Thymus (tissue), 11 donors: Measurements from ENCODE around the gene TFCP2. TPM values are rescaled to one million over a fixed set of nuclear protein-coding genes. Genes with fewer than 3 reads are reported as not detected.

Experiments used
- DNase-seq, 9 donors: peaks; one replicate each; pipeline ENCODE4 v3.0.0-alpha.2; 2013; ENCODE audit warnings: low spot score in 9 of 9, low read depth in 6 of 9, missing footprints in 1 of 9
- H3K27ac ChIP-seq, 2 donors: one replicate each; pipeline ENCODE4 v1.5.1; 2013; ENCODE audit warnings: control low read depth in 1 of 2, low read depth in 1 of 2, low read length in 1 of 2, mild to moderate bottlenecking in 1 of 2, moderate library complexity in 1 of 2
- H3K27me3 ChIP-seq, 2 donors: one replicate each; pipeline ENCODE4 v1.5.1; 2013; ENCODE audit warnings: low read length in 1 of 2; ENCODE audit not compliant: control insufficient read depth in 2 of 2, insufficient read depth in 1 of 2
- H3K36me3 ChIP-seq, 2 donors: one replicate each; pipeline ENCODE4 v1.5.1; 2013; ENCODE audit warnings: low read length in 1 of 2, mild to moderate bottlenecking in 1 of 2, moderate library complexity in 1 of 2; ENCODE audit not compliant: control insufficient read depth in 2 of 2, insufficient read depth in 2 of 2
- H3K4me1 ChIP-seq, 2 donors: one replicate each; pipeline ENCODE4 v1.5.1; 2013; ENCODE audit warnings: low read length in 2 of 2; ENCODE audit not compliant: control insufficient read depth in 2 of 2, insufficient read depth in 2 of 2
- H3K4me3 ChIP-seq, 2 donors: one replicate each; pipeline ENCODE4 v1.5.1; 2013; ENCODE audit warnings: low read length in 2 of 2, control low read depth in 1 of 2, mild to moderate bottlenecking in 1 of 2
- H3K9me3 ChIP-seq, 2 donors: one replicate each; pipeline ENCODE4 v1.5.1; 2013; ENCODE audit warnings: low read length in 1 of 2, mild to moderate bottlenecking in 1 of 2; ENCODE audit not compliant: control insufficient read depth in 2 of 2, insufficient read depth in 1 of 2
- WGBS: extraction: QIAGEN DNeasy Blood & Tissue Kit; methylation state at CpG from one replicate; pipeline ENCODE4 v1.1.7; 2013; 5-methylcytosine and 5-hydroxymethylcytosine counted together
- polyA plus RNA-seq: library from polyadenylated mRNA; stranded (reverse); fragments of 200-250 nt; gene quantifications from one replicate; pipeline ENCODE4 v1.2.3, GENCODE V29; 2013
- total RNA-seq: library from RNA; stranded (reverse); fragments of 120-200 nt; gene quantifications from one replicate; pipeline ENCODE4 v1.2.4, GENCODE V29; 2013
- donor health status: healthy.

Gene TFCP2
- total and polyA plus RNA-seq, 2 donors, result 11.7 to 25.3 TPM

GRCh38 chr12:51147309-51147708, 25.6 kb downstream of the TFCP2 start:
- no peaks in the 10 kb centered on the region for H3K27me3 ChIP-seq
- 97% methylated on average over 1 of the region's 1 CpG for WGBS

GRCh38 chr12:51139292-51139844, 33.6 kb downstream of the TFCP2 start:
- Histone ChIP-seq H3K27me3 (no peaks in the 10 kb centered on the region), H3K27ac (no peak overlapping the region), H3K36me3 (peaks cover 9 to 25% of the 10 kb centered on the region in 2 donors), H3K4me1 (no peaks in the 10 kb centered on the region), H3K9me3 (no peaks in the 10 kb centered on the region), H3K4me3 (no peak overlapping the region)
- DNase-seq, result no peak
- over 99% methylated on average over 3 of the region's 3 CpGs for WGBS

More at GRCh38 chr12:51147309-51147708, 25.6 kb downstream of the TFCP2 start:
- Histone ChIP-seq H3K36me3 (no peaks in the 10 kb centered on the region), H3K4me3 (no peak overlapping the region), H3K27ac (no peak overlapping the region), H3K9me3 (no peaks in the 10 kb centered on the region), H3K4me1 (peaks cover 0 to 7% of the 10 kb centered on the region in 2 donors)
- no peak for DNase-seq

- Histone ChIP-seq H3K27me3 (no peaks in the 10 kb centered on the region), H3K4me1 (no peaks in the 10 kb centered on the region), H3K27ac (no peak overlapping the region), H3K9me3 (no peaks in the 10 kb centered on the region), H3K4me3 (no peak overlapping the region), H3K36me3 (peaks cover 3 to 12% of the 10 kb centered on the region in 2 donors)
- 94% methylated on average over 5 of the region's 5 CpGs for WGBS
- DNase-seq, result no peak
Observed at GRCh38 chr12:51132693-51133092, 40.2 kb downstream of the TFCP2 start.

- Histone ChIP-seq H3K36me3 (peaks cover 3 to 9% of the 10 kb centered on the region in 2 donors), H3K4me1 (no peaks in the 10 kb centered on the region), H3K4me3 (no peak overlapping the region), H3K9me3 (no peaks in the 10 kb centered on the region), H3K27ac (no peak overlapping the region), H3K27me3 (no peaks in the 10 kb centered on the region)
- no peak for DNase-seq
- WGBS, result 97% methylated on average over 5 of the region's 5 CpGs
Observed at GRCh38 chr12:51131745-51132521, 41.0 kb downstream of the TFCP2 start.

GRCh38 chr12:51128919-51129318, 44.0 kb downstream of the TFCP2 start:
- Histone ChIP-seq H3K4me3 (no peak overlapping the region), H3K27ac (no peak overlapping the region), H3K9me3 (no peaks in the 10 kb centered on the region), H3K36me3 (peaks cover 10 to 13% of the 10 kb centered on the region in 2 donors), H3K27me3 (no peaks in the 10 kb centered on the region), H3K4me1 (no peaks in the 10 kb centered on the region)
- 93% methylated on average over 3 of the region's 3 CpGs for WGBS
- DNase-seq, result no peak

- 94% methylated on average over 2 of the region's 2 CpGs for WGBS
- Histone ChIP-seq H3K4me3 (no peak overlapping the region), H3K4me1 (no peaks in the 10 kb centered on the region), H3K36me3 (peaks cover 10 to 13% of the 10 kb centered on the region in 2 donors), H3K27ac (peak overlapping the region in 1 of 2 donors; percentile 7), H3K27me3 (no peaks in the 10 kb centered on the region), H3K9me3 (no peaks in the 10 kb centered on the region)
- DNase-seq, result no peak
Observed at GRCh38 chr12:51127050-51127729, 45.7 kb downstream of the TFCP2 start.

- H3K9me3 ChIP-seq, result no peaks in the 10 kb centered on the region
- no peaks in the 10 kb centered on the region for H3K4me1 ChIP-seq
- no peak overlapping the region for H3K27ac ChIP-seq
- H3K27me3 ChIP-seq, result no peaks in the 10 kb centered on the region
- no peak overlapping the region for H3K4me3 ChIP-seq
- H3K36me3 ChIP-seq, result peaks cover 10 to 13% of the 10 kb centered on the region in 2 donors
- WGBS, result 93% methylated on average over 2 of the region's 2 CpGs
- DNase-seq, result no peak
Observed at GRCh38 chr12:51126297-51126696, 46.6 kb downstream of the TFCP2 start.

- WGBS, result 95% methylated on average over 14 of the region's 14 CpGs
- no peak for DNase-seq
Observed at GRCh38 chr12:51124504-51124903, 48.4 kb downstream of the TFCP2 start.

GRCh38 chr12:51122844-51123243, 50.1 kb downstream of the TFCP2 start:
- Histone ChIP-seq H3K36me3 (peaks cover 10 to 24% of the 10 kb centered on the region in 2 donors), H3K9me3 (no peaks in the 10 kb centered on the region), H3K27me3 (no peaks in the 10 kb centered on the region), H3K27ac (no peak overlapping the region), H3K4me1 (no peaks in the 10 kb centered on the region), H3K4me3 (no peak overlapping the region)
- no peak for DNase-seq

More at GRCh38 chr12:51124504-51124903, 48.4 kb downstream of the TFCP2 start:
- H3K27me3 ChIP-seq, result no peaks in the 10 kb centered on the region
- no peaks in the 10 kb centered on the region for H3K9me3 ChIP-seq
- no peak overlapping the region for H3K27ac ChIP-seq
- H3K4me1 ChIP-seq, result no peaks in the 10 kb centered on the region
- H3K36me3 ChIP-seq, result peaks cover 10 to 13% of the 10 kb centered on the region in 2 donors
- H3K4me3 ChIP-seq, result no peak overlapping the region
